Midbrain (tissue), 1 donor: Measurements from ENCODE around the gene NLRP1.

Experiments used
- DNase-seq: peaks from one replicate; lab custom pipeline; 2025; lab: John Stamatoyannopoulos, UW

NLRP1 gene

DNA sequence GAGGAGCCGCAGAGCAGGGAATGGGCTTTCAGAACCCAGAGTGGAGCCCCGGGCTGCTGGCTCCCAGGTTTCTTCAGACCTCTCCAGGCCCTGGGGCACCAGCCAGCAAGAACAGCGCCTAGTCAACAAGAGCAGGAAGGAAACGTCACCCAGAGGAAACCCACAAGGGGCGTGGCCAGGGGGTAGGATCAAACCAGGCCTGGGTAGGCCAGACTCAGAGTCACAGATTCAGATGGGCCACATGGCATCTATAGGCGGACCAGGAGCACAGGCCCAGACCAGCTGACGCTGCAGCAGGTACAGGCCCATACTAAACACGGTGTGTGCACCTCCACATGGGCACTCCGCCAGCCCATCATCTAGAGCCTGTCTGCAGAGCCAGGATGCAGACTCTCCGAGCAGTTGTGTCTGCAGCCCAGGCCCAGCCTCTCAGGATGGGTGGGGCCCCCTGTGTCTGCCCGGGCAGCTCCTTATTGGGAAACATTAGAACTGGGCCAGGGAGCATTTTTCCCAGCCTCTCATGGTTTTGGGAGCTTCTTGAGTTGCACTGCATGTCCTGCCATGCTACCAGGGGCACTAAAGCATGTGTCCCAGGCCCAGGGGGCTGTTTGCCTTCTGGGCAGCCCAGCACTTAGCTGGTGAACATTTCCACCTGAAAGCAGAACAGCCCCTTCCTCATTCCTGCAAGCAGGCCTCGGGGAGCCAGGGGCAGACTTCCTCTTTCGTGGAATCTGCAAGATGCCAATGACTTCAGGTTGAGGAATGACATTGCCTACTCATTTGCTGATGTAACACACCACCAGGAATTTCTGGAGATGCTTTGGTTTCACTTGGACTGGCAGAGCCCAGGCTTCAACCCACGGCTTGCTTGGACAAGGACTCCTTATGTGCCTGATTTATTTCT, at the start of gene NLRP1:
Gene NLRP1 (minus strand): TSS at position 127 of the 904 bp plus-strand sequence. CDS start 552 bp downstream, outside the sequence.
- DNase-seq, result peak; percentile 30

GRCh38 chr17:5631958-5632590, 47.8 kb upstream of the NLRP1 start:
- no peak for DNase-seq

DNA sequence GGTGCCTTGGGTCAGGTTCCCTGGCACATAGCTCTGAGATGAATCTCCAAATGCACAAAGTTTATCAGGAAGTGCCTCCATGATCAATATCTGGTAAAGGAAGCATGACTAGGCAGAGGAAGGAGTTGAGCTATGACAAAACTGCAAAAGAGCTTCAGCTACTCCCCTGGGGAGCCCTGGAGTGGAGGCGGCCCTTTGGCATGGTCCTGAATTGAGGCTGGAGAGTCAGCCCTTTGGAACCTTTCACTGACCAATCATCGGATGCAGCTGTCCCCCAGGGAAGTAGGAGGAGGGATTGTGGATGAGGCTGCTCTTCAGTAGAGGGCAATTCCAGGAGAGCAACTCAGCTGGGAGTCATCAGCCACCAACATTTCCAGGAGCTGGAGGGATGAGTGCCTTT, 46.1 kb upstream of the NLRP1 start:
- no peak for DNase-seq

GRCh38 chr17:5629128-5629527, 44.8 kb upstream of the NLRP1 start:
- no peak for DNase-seq

DNA sequence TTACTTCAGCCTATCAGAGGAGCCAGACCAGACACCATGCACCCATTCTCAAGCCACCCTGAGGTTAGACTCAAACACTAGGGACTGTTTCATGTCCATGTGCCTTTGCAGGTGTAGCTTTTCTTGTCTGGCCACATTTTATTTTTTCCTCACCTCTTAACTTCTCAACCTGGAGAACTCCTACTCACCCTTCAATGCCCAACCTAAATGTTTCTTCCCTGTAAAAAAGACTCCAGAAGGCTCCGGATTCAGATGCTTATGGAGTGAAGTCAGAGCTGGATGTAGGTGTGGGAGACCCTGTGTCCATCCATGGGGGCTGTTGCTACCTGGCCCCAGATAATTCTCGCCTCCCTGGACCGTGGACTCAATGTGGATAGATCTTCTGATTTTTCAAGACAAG, 44.0 kb upstream of the NLRP1 start:
- no peak for DNase-seq

DNA sequence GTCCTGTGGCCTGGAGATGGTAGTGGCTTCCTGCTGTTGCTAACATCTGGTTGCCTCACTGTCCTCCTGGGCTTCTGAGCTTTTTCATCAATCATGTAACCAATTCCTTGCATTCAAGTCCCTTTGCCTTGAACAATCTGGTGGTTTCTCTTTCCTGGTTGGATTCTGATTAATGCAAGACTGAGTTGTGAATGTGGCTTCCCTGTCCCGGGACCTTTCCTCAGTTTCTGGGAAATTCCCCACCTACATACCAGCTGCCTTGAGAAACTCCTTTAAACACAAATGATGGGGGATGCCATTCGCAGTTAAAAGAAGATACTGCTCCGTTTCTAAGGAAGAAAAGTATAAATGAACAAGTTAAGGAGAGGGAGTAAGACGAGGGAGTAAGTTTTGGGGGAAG, 39.9 kb upstream of the NLRP1 start:
- no peak for DNase-seq

GRCh38 chr17:5621729-5622128, 37.4 kb upstream of the NLRP1 start:
- DNase-seq, result no peak

DNA sequence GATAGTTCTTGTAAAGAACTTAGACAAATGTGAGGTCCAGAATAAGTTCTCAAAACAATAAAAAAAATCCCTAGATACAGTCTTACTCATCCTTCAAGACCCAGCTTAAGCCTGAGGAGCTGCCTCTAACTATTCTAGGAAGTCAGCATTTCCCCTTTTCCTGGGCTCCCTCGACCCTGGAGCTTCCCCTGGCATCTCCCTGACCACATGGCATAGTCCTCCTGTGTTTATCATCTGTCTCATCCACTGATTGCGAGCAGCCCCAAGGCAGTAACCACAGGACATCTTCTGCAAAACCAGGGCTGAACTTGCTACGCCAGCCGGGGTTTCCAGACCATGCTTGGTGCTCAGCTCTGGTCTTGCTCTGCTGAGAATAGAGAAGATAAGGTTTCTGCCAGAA, 36.7 kb upstream of the NLRP1 start:
- no peak for DNase-seq

DNA sequence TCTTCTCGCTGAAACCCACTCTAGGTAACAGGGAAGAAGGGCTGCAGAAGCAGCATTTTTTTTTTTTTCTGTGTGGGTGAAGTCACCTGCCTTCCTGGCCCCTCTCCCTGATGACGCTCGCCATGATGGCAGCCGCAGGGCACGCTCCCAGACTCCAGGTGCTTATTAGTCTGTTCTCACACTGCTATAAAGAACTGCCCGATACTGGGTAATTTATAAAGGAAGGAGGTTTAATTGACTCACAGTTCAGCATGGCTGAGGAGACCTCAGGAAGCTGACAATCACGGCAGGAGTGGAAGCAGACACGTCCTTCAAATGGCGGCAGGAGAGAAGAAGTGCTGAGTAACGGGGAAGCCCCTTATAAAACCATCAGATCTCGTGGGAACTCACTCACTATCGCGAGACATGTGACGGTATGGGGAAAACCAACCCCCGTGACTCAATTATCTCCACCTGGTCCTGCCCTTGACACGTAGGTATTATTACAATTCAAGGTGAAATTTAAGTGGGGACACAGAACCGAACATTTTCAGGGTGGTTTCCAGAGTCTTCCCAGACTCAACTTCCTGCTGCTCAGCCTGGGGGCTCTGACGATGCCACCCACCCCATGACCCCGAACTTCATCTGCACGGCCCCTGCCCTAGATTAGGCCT, 34.9 kb upstream of the NLRP1 start:
- no peak for DNase-seq

DNA sequence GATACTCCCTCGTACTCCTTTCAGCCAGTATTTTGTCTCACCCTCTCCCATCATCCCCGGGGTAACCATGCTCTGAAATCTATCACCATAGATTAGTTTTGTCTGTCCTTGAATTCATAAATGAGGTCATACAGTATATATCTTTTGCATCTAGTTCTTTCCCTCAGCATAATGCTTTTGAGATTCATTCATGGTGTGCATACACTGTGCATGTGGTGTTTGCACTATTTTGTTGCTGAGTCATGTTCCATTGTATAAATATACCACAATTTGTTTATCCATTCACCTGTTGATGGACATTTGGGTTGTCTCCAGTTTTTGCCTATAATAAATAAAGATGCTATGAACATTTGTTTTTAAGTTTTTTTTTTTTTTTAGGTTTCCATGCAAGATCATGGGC, 34.2 kb upstream of the NLRP1 start:
- DNase-seq, result no peak

- DNase-seq, result no peak
These were observed 31.2 kb upstream of the NLRP1 start for GRCh38 chr17:5615476-5615875.

- peak; percentile 7 for DNase-seq
These were observed 26.6 kb upstream of the NLRP1 start for GRCh38 chr17:5610956-5611355.

GRCh38 chr17:5608399-5609112, 24.2 kb upstream of the NLRP1 start:
- no peak for DNase-seq

- DNase-seq, result no peak
These were observed 23.6 kb upstream of the NLRP1 start for GRCh38 chr17:5607946-5608345.

DNA sequence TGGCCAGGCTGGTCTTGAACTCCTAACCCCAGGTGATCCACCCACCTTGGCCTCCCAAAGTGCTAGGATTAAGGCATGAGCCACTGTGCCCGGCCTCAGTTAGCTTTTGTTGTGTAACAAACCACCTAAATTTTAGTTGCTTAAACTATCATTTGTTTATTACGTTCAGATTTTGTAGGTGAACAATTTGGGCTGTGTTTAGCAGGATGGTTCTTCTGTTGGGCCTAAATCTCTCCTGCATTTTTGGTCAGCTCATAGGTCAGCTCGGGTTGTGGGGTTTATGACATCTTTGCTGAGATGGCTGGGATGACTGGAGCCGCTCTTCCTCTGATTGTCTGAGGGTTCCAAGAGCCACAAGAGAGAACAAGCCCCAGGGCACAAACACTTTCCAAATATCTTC, 21.1 kb upstream of the NLRP1 start:
- no peak for DNase-seq

DNA sequence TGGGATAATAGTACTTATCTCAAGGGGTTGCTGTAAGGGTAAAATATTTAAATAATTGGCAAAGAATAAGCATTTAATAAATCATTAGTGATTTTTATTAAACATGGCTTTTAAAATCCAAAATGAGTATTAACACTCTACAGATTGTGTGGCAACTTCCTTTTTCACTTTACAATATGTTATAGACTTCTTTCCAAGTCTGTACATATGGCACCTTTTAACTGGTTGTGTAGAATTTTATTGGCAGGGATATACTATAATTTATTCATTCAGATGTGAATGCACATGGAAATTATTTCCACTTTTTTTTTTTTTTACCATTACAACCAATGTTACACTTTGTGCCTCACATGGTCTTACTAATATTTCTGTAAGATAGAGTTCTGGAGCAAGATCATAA, 15.7 kb upstream of the NLRP1 start:
- DNase-seq, result no peak

GRCh38 chr17:5598457-5598856, 14.1 kb upstream of the NLRP1 start:
- DNase-seq, result no peak

GRCh38 chr17:5596421-5596820, 12.1 kb upstream of the NLRP1 start:
- DNase-seq, result no peak

DNA sequence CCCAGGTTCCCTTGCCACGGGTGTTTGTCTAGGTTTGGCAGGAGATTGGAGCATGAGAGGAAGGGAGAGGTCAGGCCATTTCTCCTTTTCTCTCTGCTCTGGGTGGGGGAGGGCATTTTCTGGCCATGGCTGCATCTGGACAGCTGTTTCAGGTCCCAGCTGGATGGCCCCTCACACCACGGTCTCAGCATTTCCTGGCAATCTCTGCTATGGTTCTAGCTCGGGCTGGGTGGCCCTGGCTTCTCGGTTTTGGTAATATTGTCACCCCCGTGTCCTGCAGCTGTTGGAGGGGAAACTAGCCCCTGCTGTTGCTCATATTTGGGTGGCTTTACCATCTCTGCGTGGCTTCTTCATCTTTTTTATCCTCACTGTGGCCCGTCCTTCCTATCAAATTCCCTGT, 11.5 kb upstream of the NLRP1 start:
- no peak for DNase-seq

DNA sequence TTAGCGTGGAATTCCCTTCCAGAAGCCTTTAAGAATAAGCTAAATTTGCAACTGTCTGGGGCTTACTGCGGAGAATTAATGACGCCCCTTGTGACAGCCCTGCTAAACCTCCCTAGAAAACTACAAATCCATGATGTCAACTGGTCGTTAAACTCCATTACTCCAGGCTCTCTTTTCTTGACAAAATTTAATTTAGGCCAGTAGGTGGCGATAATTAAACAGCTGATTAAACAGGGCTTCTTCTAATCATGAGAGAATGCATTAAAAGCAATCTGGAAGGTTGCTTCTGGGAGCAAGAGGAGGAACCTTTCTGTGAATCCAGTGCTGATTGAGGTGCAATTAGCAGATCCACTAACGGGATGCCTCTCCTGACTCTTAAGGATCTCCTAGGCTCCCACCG, 8.1 kb upstream of the NLRP1 start:
- peak; percentile 59 for DNase-seq

- no peak for DNase-seq
These were observed 7.7 kb upstream of the NLRP1 start for GRCh38 chr17:5591966-5592365.

DNA sequence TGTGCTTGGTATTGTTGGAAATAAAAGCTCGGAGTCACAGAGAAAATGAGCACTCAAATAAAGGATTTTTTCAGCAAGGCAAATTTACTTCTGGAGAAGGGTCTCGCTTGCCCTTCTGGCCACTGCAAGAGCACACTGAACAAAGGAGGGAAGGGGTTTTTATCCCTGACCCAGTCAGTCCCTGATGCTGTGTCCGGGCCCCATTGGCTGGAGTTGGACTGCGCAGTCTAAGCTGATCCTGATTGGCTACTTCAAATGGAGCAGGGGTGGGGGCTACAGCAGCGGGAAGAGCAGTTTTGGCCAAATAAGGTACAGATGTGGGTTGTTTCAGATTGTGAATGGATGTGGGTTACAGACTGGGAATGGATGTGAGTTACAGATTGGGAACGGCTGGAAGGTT, 4.3 kb upstream of the NLRP1 start:
- DNase-seq, result no peak
